ENCODE measurements around the gene PCBD2.

GRCh38 chr5:135004376-135004775 is 99.4 kb downstream of the PCBD2 start:
- TF ChIP-seq EZH2 (IDR thresholded peaks at IDR 0.05; ENCODE audit: borderline replicate concordance, insufficient read depth, low read depth, low read length, poor library complexity, severe bottlenecking) (no peak), CTCF (IDR thresholded peaks at IDR 0.05) (no peak)

All from B cell (primary cell).